Common myeloid progenitor, CD34-positive (primary cell): ENCODE results near the gene CFAP57.

Experiments used
- CTCF ChIA-PET: fragments of 350-600 bp; sonication (Branson Sonifier 250); formaldehyde crosslinking; loops from one replicate; lab custom pipeline; 2021; ENCODE audit warnings: antibody characterized with exemption; lab: Charles Lee
- POLR2A ChIA-PET: fragments of 350-600 bp; sonication (Branson Sonifier 250); formaldehyde crosslinking; loops from one replicate; lab custom pipeline; 2021; ENCODE audit warnings: antibody characterized with exemption; lab: Charles Lee
- DNase-seq, 3 donors: peaks; one replicate each; pipeline versions ENCODE4 v3.0.0 to v3.0.0-alpha.2; 2013
- H3K27ac ChIP-seq, 2 experiments: 1 replicate in 1 of 2; 2 replicates in 1 of 2; pipeline ENCODE4 v1.7.0; 2013; ENCODE audit warnings: inconsistent platforms in 2 of 2, low read length in 2 of 2, mild to moderate bottlenecking in 2 of 2, low read depth in 1 of 2, moderate library complexity in 1 of 2; ENCODE audit not compliant: severe bottlenecking in 2 of 2, insufficient read depth in 1 of 2, poor library complexity in 1 of 2
- H3K27me3 ChIP-seq, 5 experiments: replicated peaks in 2 of 5; 1 replicate in 3 of 5; 2 replicates in 2 of 5; pipeline versions ENCODE4 v1.6.1 to v1.7.0; 2013; ENCODE audit warnings: low read length in 4 of 5, mild to moderate bottlenecking in 2 of 5, moderate library complexity in 2 of 5, inconsistent platforms in 1 of 5; ENCODE audit not compliant: insufficient read depth in 5 of 5, control insufficient read depth in 4 of 5
- H3K36me3 ChIP-seq, 4 experiments: 1 replicate in 2 of 4; 2 replicates in 2 of 4; pipeline versions ENCODE4 v1.6.1 to v1.7.0; 2013; ENCODE audit warnings: low read length in 3 of 4, control low read depth in 1 of 4, mild to moderate bottlenecking in 1 of 4; ENCODE audit not compliant: control insufficient read depth in 4 of 4, insufficient read depth in 4 of 4
- H3K4me1 ChIP-seq, 4 experiments: 1 replicate in 3 of 4; 2 replicates in 1 of 4; pipeline versions ENCODE4 v1.6.1 to v1.7.1; 2013; ENCODE audit warnings: low read length in 3 of 4, mild to moderate bottlenecking in 3 of 4, control low read depth in 1 of 4, inconsistent platforms in 1 of 4, moderate library complexity in 1 of 4; ENCODE audit not compliant: control insufficient read depth in 4 of 4, insufficient read depth in 4 of 4; ENCODE audit errors: control extremely low read depth in 1 of 4
- H3K4me3 ChIP-seq, 7 experiments: 1 replicate in 4 of 7; 2 replicates in 3 of 7; pipeline versions ENCODE4 v1.5.1 to v1.7.0; 2013; ENCODE audit warnings: mild to moderate bottlenecking in 7 of 7, low read length in 6 of 7, moderate library complexity in 6 of 7, inconsistent platforms in 2 of 7, low read depth in 2 of 7, control low read depth in 1 of 7; ENCODE audit not compliant: insufficient read depth in 4 of 7, control insufficient read depth in 1 of 7; ENCODE audit errors: extremely low read depth in 1 of 7
- H3K9me3 ChIP-seq, 5 experiments: 1 replicate in 4 of 5; 2 replicates in 1 of 5; pipeline versions ENCODE4 v1.6.1 to v1.7.1; 2013; ENCODE audit warnings: low read length in 4 of 5, mild to moderate bottlenecking in 2 of 5, inconsistent platforms in 1 of 5, low read depth in 1 of 5, moderate library complexity in 1 of 5; ENCODE audit not compliant: control insufficient read depth in 4 of 5, insufficient read depth in 2 of 5; ENCODE audit errors: control extremely low read depth in 1 of 5
- WGBS: methylation state at CpG from one replicate; pipeline ENCODE4 v1.1.5; 2013; ENCODE audit not compliant: insufficient coverage; 5-methylcytosine and 5-hydroxymethylcytosine counted together

CFAP57 gene

GRCh38 chr1:43269627-43270375, 97.7 kb downstream of the CFAP57 start, which contains the start of gene TMEM125:
TSS of gene TMEM125 (plus strand) at chr1:43269983. CDS start at chr1:43272723, 2,740 bp downstream.
- no peak for DNase-seq
- no peaks in the 10 kb centered on the region for H3K27me3 ChIP-seq
- H3K4me1 ChIP-seq = peaks cover 0 to 30% (median 15%) of the 10 kb centered on the region in 4 experiments
- H3K27ac ChIP-seq = peak within 1 kb of the TSS in 1 of 2 experiments; percentile 52
- WGBS = 94% methylated on average over 5 of the region's 7 CpGs
- peak within 1 kb of the TSS in 5 of 7 experiments; percentile 64 to 90 (median 71) for H3K4me3 ChIP-seq
- H3K36me3 ChIP-seq = no peaks in the 10 kb centered on the region
- H3K9me3 ChIP-seq = no peaks in the 10 kb centered on the region
- CTCF ChIA-PET = no interaction called here
- POLR2A ChIA-PET = no interaction called here

- 3% methylated on average over 17 of the region's 29 CpGs for WGBS
- H3K9me3 ChIP-seq = no peaks in the 10 kb centered on the region
- peak; percentile 21 to 45 (median 32) for DNase-seq
- H3K4me3 ChIP-seq = peak overlapping the region in 5 of 7 experiments; percentile 64 to 90 (median 71)
- peak overlapping the region in 1 of 2 experiments; percentile 52 for H3K27ac ChIP-seq
- H3K36me3 ChIP-seq = no peaks in the 10 kb centered on the region
- H3K27me3 ChIP-seq = no peaks in the 10 kb centered on the region
- ChIA-PET POLR2A (no interaction called here), CTCF (no interaction called here)
- peaks cover 0 to 30% (median 15%) of the 10 kb centered on the region in 4 experiments for H3K4me1 ChIP-seq
These were observed 98.4 kb downstream of the CFAP57 start for GRCh38 chr1:43270421-43271095.

- H3K4me3 ChIP-seq = peak overlapping the region in 5 of 7 experiments; percentile 64 to 90 (median 71)
These were observed 99.3 kb downstream of the CFAP57 start for GRCh38 chr1:43271186-43272118.

DNA sequence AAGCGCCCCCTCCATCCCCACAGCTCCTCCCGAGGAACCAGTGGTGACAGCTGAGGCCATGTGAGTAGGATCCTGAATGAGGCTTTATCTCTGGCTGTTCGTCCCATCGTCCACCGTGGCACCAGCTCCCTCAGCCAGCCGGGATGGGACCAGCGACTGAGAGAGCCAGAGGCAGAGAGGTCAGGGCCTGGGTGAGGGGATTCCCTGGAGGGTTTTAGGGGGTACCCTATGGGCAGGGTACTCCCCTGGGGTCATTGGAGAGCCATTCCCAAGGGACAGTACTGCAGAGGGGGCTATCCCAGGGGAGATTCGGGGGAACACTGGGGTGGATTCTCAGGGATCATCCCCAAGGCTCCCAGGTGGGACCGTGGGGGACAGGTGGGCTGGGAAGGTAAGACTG, 100.0 kb downstream of the CFAP57 start:
- Histone ChIP-seq H3K27me3 (peaks cover 0 to 2% (median 0%) of the 10 kb centered on the region in 5 experiments), H3K4me3 (no peak overlapping the region), H3K4me1 (peaks cover 0 to 30% (median 15%) of the 10 kb centered on the region in 4 experiments), H3K9me3 (no peaks in the 10 kb centered on the region), H3K36me3 (no peaks in the 10 kb centered on the region), H3K27ac (no peak overlapping the region)
- ChIA-PET CTCF (interaction anchor here (1.0 kb wide), 1 partner anchor 45 kb away, joined by 4 read pairs; no protein-coding TSS in a partner anchor), POLR2A (interaction anchor here (0.6 kb wide), 2 partner anchors 22 to 117 kb away, joined by 3 read pairs; partner anchors contain the start of genes MED8 and SZT2)
- 100% methylated on average over 1 of the region's 9 CpGs for WGBS
- no peak for DNase-seq

More at GRCh38 chr1:43271186-43272118, 99.3 kb downstream of the CFAP57 start:
- Histone ChIP-seq H3K9me3 (no peaks in the 10 kb centered on the region), H3K4me1 (peaks cover 0 to 30% (median 15%) of the 10 kb centered on the region in 4 experiments), H3K36me3 (no peaks in the 10 kb centered on the region), H3K27me3 (no peaks in the 10 kb centered on the region), H3K27ac (no peak overlapping the region)
- 85% methylated on average over 8 of the region's 12 CpGs for WGBS
- ChIA-PET POLR2A (interaction anchor here (0.6 kb wide), 2 partner anchors 22 to 118 kb away, joined by 3 read pairs; partner anchors contain the start of genes MED8 and SZT2), CTCF (interaction anchor here (1.0 kb wide), 1 partner anchor 45 kb away, joined by 4 read pairs; no protein-coding TSS in a partner anchor)
- no peak for DNase-seq

GRCh38 chr1:43272576-43273571, 100.7 kb downstream of the CFAP57 start:
- CTCF ChIA-PET = interaction anchor here (1.0 to 1.7 kb wide), 2 partner anchors 20 to 46 kb away, joined by 4 read pairs; no protein-coding TSS in a partner anchor
- H3K4me1 ChIP-seq = peaks cover 0 to 30% (median 15%) of the 10 kb centered on the region in 4 experiments
- DNase-seq = no peak
- peaks cover 0 to 2% (median 0%) of the 10 kb centered on the region in 5 experiments for H3K27me3 ChIP-seq
- POLR2A ChIA-PET = no interaction called here
- no peaks in the 10 kb centered on the region for H3K36me3 ChIP-seq
- no peak overlapping the region for H3K4me3 ChIP-seq
- H3K9me3 ChIP-seq = no peaks in the 10 kb centered on the region
- 97% methylated on average over 44 of the region's 46 CpGs for WGBS
- H3K27ac ChIP-seq = no peak overlapping the region
